Esophagus muscularis mucosa (tissue), 4 donors: ENCODE results near the gene XXYLT1. TPM values are rescaled to one million over a fixed set of nuclear protein-coding genes. Genes with fewer than 3 reads are reported as not detected.

ENCODE experiments used
- DNase-seq: peaks from one replicate; pipeline ENCODE4 v3.0.0-alpha.2; 2017; ENCODE audit errors: extremely low spot score
- H3K27ac ChIP-seq, 4 donors: fragments of 200-600 bp; sonication (generic); replicated peaks in 1 of 4; 1 replicate in 3 of 4; 2 replicates in 1 of 4; pipeline ENCODE4 v1.5.1; 2016 to 2019; ENCODE audit warnings: mild to moderate bottlenecking in 1 of 4
- H3K27me3 ChIP-seq, 4 donors: fragments of 200-600 bp; sonication (generic); one replicate each; pipeline versions ENCODE4 v1.5.1 to v1.6.0; 2016 to 2019
- H3K36me3 ChIP-seq, 4 donors: fragments of 200-600 bp; sonication (generic); one replicate each; pipeline ENCODE4 v1.5.1; 2016 to 2019
- H3K4me1 ChIP-seq, 4 donors: fragments of 200-600 bp; sonication (generic); one replicate each; pipeline ENCODE4 v1.5.1; 2016 to 2019
- H3K4me3 ChIP-seq, 4 donors: fragments of 200-600 bp; sonication (generic); 1 replicate in 2 of 4; 2 replicates in 2 of 4; pipeline ENCODE4 v1.5.1; 2016 to 2019; ENCODE audit warnings: mild to moderate bottlenecking in 4 of 4, moderate library complexity in 1 of 4
- H3K9me3 ChIP-seq, 4 donors: fragments of 200-600 bp; sonication (generic); 1 replicate in 3 of 4; 2 replicates in 1 of 4; pipeline ENCODE4 v1.5.1; 2016 to 2019
- CTCF ChIP-seq, 3 experiments: fragments of 200-600 bp in 2 of 3; fragments of 450-650 bp in 1 of 3; sonication (generic) in 2 of 3; IDR thresholded peaks; one replicate each; pipeline ENCODE4 v1.5.1; 2017 to 2019; ENCODE audit warnings: antibody characterized with exemption in 3 of 3, mild to moderate bottlenecking in 2 of 3, moderate library complexity in 1 of 3
- EP300 ChIP-seq: sonication (generic); formaldehyde crosslinking; IDR thresholded peaks from one replicate; pipeline ENCODE4 v1.6.1; 2017; ENCODE audit warnings: antibody characterized with exemption
- POLR2A ChIP-seq: fragments of 450-650 bp; IDR thresholded peaks from one replicate; pipeline ENCODE4 v1.6.1; 2017; ENCODE audit warnings: antibody characterized with exemption, moderate library complexity, mild to moderate bottlenecking, low read depth
- POLR2AphosphoS5 ChIP-seq, 2 donors: sonication (generic); formaldehyde crosslinking; IDR thresholded peaks; one replicate each; pipeline ENCODE4 v1.6.1; 2017; ENCODE audit warnings: antibody characterized with exemption in 2 of 2
- WGBS: methylation state at CpG from one replicate; pipeline ENCODE4 v1.1.5; 2018; 5-methylcytosine and 5-hydroxymethylcytosine counted together
- intact Hi-C: fragments of 100-400 bp; cut with DNase I; formaldehyde crosslinking; loops from one replicate; pipeline ENCODE4 v1.15.1; 2023
- total RNA-seq, 4 donors: library from RNA; depleted of rRNA; stranded (reverse); fragments of >200 nt; gene quantifications; one replicate each; pipeline versions ENCODE4 v1.1.0 to v1.2.1, GENCODE V29; 2016

The XXYLT1 gene
- total RNA-seq, 4 donors from 2014 or later: 8.8 to 18.5 (median 13.9) TPM

GRCh38 chr3:195066441-195066841 lies 204.5 kb downstream of the XXYLT1 start:
- intact Hi-C loops: no loop called here

GRCh38 chr3:195065864-195066185 lies 205.1 kb downstream of the XXYLT1 start:
- intact Hi-C loops: no loop called here
- no peaks in the 10 kb centered on the region for H3K9me3 ChIP-seq
- WGBS: 88% methylated on average over 5 of the region's 13 CpGs
- TF ChIP-seq POLR2AphosphoS5 (IDR thresholded peaks at IDR 0.05): no peak
- TF ChIP-seq POLR2A: no peak
- no peak for TF ChIP-seq EP300
- TF ChIP-seq CTCF (IDR thresholded peaks at IDR 0.05): no peak
- no peaks in the 10 kb centered on the region for H3K27me3 ChIP-seq
- H3K4me1 ChIP-seq: peaks cover 9 to 28% (median 24%) of the 10 kb centered on the region in 4 donors
- no peak for DNase-seq
- no peak overlapping the region for H3K4me3 ChIP-seq
- no peak overlapping the region for H3K27ac ChIP-seq
- H3K36me3 ChIP-seq: peaks cover 0 to 20% (median 13%) of the 10 kb centered on the region in 4 donors

More at GRCh38 chr3:195066441-195066841, 204.5 kb downstream of the XXYLT1 start:
- Histone ChIP-seq H3K4me3 (no peak overlapping the region), H3K27me3 (no peaks in the 10 kb centered on the region), H3K9me3 (no peaks in the 10 kb centered on the region), H3K36me3 (peaks cover 0 to 20% (median 13%) of the 10 kb centered on the region in 4 donors), H3K27ac (no peak overlapping the region), H3K4me1 (peaks cover 9 to 28% (median 24%) of the 10 kb centered on the region in 4 donors)
- 97% methylated on average over 2 of the region's 16 CpGs for WGBS
- DNase-seq: no peak
- TF ChIP-seq CTCF (IDR thresholded peaks at IDR 0.05): no peak
- no peak for TF ChIP-seq POLR2AphosphoS5 (IDR thresholded peaks at IDR 0.05)

- Histone ChIP-seq H3K9me3 (no peaks in the 10 kb centered on the region), H3K4me1 (peaks cover 9 to 28% (median 24%) of the 10 kb centered on the region in 4 donors), H3K4me3 (no peak overlapping the region), H3K27ac (peak overlapping the region in 3 of 4 donors; percentile 53 to 59 (median 55)), H3K27me3 (no peaks in the 10 kb centered on the region), H3K36me3 (peaks cover 0 to 20% (median 13%) of the 10 kb centered on the region in 4 donors)
- 76% methylated on average over 18 of the region's 42 CpGs for WGBS
- DNase-seq: no peak
- intact Hi-C loops: no loop called here
- TF ChIP-seq EP300 (no peak), POLR2A (no peak), POLR2AphosphoS5 (IDR thresholded peaks at IDR 0.05) (no peak), CTCF (IDR thresholded peaks at IDR 0.05) (no peak)
Observed at GRCh38 chr3:195065142-195065863, 205.7 kb downstream of the XXYLT1 start.

- peak; percentile 7 to 12 for TF ChIP-seq POLR2AphosphoS5 (IDR thresholded peaks at IDR 0.05)
- no peak for TF ChIP-seq CTCF (IDR thresholded peaks at IDR 0.05)
- H3K9me3 ChIP-seq: no peaks in the 10 kb centered on the region
- intact Hi-C loops: no loop called here
- H3K27ac ChIP-seq: peak overlapping the region; percentile 1 to 59 (median 54)
- peaks cover 9 to 28% (median 24%) of the 10 kb centered on the region in 4 donors for H3K4me1 ChIP-seq
- DNase-seq: no peak
- WGBS: 33% methylated on average over 8 of the region's 8 CpGs
- no peaks in the 10 kb centered on the region for H3K27me3 ChIP-seq
- H3K36me3 ChIP-seq: peaks cover 0 to 13% (median 8%) of the 10 kb centered on the region in 4 donors
- no peak overlapping the region for H3K4me3 ChIP-seq
Observed at GRCh38 chr3:195064300-195064931, 206.5 kb downstream of the XXYLT1 start.
